ENCODE data around the gene FTO. TPM values are rescaled to one million over a fixed set of nuclear protein-coding genes. Genes with fewer than 3 reads are reported as not detected.

FTO gene
- total RNA-seq, 2 donors from 2014 or later = 47.5 to 50.4 TPM

DNA sequence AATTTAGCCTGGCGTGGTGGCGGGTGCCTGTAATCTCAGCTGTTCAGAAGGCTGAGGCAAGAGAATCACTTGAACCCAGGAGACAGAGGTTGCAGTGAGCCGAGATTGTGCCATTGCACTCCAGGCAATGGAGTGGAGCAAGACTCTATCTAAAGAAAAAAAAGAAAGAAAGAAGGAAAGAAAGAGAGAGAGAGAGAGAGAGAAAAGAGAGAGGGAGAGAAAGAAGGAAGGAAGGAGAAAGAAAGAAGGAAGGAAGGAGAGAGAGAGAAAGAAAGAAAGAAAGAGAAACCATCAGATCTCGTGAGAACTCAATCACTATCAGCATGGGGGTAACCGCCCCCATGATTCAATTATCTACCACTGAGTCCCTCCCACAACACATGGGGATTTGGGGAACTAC lies 293.0 kb downstream of the FTO start:
- ATAC-seq (no peak), DNase-seq (no peak)
- intact Hi-C loops (cut with DNase I) = no loop called here
- Histone ChIP-seq H3K36me3 (replicated peaks in 1 of 2; ENCODE audit: insufficient read depth in 1 of 2, low read depth in 2 of 2) (no peaks in the 10 kb centered on the region), H3K4me3 (no peak overlapping the region), H3K27ac (no peak overlapping the region), H3K27me3 (no peaks in the 10 kb centered on the region), H3K4me1 (peaks cover 6% of the 10 kb centered on the region), H3K9me3 (no peaks in the 10 kb centered on the region)
- WGBS, 2 donors = 90 to 98% methylated on average over 5 of the region's 5 CpGs
- no peak for TF ChIP-seq POLR2A (IDR thresholded peaks at IDR 0.05)
- TF ChIP-seq, protein P1, sequence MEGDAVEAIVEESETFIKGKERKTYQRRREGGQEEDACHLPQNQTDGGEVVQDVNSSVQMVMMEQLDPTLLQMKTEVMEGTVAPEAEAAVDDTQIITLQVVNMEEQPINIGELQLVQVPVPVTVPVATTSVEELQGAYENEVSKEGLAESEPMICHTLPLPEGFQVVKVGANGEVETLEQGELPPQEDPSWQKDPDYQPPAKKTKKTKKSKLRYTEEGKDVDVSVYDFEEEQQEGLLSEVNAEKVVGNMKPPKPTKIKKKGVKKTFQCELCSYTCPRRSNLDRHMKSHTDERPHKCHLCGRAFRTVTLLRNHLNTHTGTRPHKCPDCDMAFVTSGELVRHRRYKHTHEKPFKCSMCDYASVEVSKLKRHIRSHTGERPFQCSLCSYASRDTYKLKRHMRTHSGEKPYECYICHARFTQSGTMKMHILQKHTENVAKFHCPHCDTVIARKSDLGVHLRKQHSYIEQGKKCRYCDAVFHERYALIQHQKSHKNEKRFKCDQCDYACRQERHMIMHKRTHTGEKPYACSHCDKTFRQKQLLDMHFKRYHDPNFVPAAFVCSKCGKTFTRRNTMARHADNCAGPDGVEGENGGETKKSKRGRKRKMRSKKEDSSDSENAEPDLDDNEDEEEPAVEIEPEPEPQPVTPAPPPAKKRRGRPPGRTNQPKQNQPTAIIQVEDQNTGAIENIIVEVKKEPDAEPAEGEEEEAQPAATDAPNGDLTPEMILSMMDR (IDR thresholded peaks at IDR 0.05) = no peak

DNA sequence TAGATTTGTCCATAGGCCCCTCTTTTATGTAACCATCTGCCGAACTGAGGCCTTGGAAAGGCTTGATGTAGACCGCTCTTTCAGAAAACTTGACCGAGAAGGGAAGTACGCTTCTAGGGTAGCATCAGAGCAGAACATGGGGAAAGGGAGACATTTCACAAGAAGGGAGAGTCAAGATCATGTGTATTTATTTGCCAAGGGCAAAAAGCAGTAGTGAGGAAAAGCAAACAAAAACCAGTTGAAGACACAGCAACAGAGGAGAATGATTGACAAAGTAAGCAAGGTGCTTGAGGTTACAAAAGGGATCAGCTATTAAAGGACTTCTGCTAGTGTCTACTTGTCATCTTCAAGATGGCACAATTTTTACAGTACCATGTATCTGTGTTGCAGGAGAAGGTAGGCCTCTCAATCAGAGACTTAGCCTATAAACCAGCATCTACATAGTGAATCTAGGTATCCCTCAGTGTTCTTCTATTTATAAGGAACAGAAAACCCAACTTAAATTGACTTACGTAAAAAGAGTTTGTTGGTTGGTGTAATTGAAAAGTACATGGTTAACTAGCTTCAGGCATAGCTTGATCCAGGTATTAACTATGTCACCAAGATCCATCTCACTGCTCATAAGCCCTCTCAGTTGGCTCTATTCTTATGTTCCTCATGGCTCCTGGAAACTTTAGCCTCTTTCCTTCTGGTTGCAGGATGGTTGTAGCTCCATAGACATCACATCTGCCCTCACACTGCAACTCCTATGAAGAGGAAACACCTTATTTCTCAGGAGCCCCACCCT lies 294.3 kb downstream of the FTO start:
- no peak overlapping the region for H3K27ac ChIP-seq
- WGBS, 2 donors = 96% methylated on average over 5 of the region's 5 CpGs
- TF ChIP-seq POLR2A (IDR thresholded peaks at IDR 0.05) = no peak
- TF ChIP-seq, protein P1 (IDR thresholded peaks at IDR 0.05) = no peak
- H3K9me3 ChIP-seq = no peaks in the 10 kb centered on the region
- DNase-seq (no peak), ATAC-seq (no peak)
- H3K36me3 ChIP-seq (replicated peaks in 1 of 2; ENCODE audit: insufficient read depth in 1 of 2, low read depth in 2 of 2) = no peaks in the 10 kb centered on the region
- no peaks in the 10 kb centered on the region for H3K4me1 ChIP-seq
- H3K4me3 ChIP-seq = no peak overlapping the region
- no peaks in the 10 kb centered on the region for H3K27me3 ChIP-seq
- intact Hi-C loops (cut with DNase I) = no loop called here

DNA sequence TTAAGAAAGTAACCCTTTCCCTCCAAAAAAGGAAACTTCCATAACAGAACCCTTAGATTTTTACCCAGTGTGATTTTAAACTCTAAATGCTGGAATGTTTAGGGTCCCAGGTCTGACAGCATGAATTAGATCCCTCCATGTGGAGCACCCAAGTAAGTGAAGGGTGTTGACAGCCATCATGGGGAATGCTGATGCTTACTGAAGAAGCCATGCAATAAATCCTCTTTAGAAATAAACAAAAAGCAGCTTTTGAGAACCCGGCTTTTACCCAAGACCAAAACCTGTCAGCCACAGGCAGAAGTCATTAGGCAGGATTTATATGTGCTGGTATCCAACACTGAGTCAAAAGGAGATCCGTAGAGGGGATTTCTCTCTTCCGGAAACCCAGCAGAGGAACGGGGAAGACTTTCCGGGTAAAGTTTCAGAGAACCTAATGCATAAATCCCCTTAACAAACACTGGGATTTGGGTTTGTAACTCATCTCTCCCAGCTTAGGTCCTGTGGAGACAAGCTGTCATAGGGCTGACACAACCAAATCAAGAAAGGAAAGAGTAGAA lies 295.1 kb downstream of the FTO start:
- intact Hi-C loops (cut with DNase I) = no loop called here
- Histone ChIP-seq H3K27me3 (no peaks in the 10 kb centered on the region), H3K4me1 (no peaks in the 10 kb centered on the region), H3K4me3 (no peak overlapping the region), H3K36me3 (replicated peaks in 1 of 2; ENCODE audit: insufficient read depth in 1 of 2, low read depth in 2 of 2) (no peaks in the 10 kb centered on the region), H3K9me3 (no peaks in the 10 kb centered on the region), H3K27ac (no peak overlapping the region)
- TF ChIP-seq, protein P1 (IDR thresholded peaks at IDR 0.05) = no peak
- TF ChIP-seq POLR2A (IDR thresholded peaks at IDR 0.05) = no peak
- no peak for DNase-seq
- 92 to 97% methylated on average over 5 of the region's 5 CpGs for whole genome bisulfite sequencing, 2 donors
- ATAC-seq = no peak

DNA sequence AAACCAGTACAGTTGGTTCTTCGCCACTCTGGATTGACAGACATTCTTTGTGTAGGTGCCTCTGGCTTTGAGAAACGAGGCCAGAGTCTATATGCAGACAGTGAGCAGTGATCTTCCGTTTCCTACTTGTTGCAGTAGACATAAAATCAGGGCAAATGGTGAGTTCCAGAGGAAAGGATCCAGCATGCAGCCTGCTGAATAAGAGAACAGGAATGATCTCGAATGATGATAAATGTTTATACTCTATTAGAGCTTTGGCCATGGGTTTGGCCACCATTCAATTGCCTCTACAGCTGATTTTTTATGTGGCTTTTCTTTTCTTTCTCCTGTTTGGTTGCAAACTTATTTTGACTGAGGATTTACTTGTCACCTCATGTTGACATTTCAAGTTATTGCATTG lies 295.9 kb downstream of the FTO start:
- Histone ChIP-seq H3K4me1 (no peaks in the 10 kb centered on the region), H3K4me3 (no peak overlapping the region), H3K9me3 (no peaks in the 10 kb centered on the region), H3K27ac (no peak overlapping the region), H3K36me3 (replicated peaks in 1 of 2; ENCODE audit: insufficient read depth in 1 of 2, low read depth in 2 of 2) (no peaks in the 10 kb centered on the region), H3K27me3 (no peaks in the 10 kb centered on the region)
- DNase-seq (no peak), ATAC-seq (no peak)
- intact Hi-C loops (cut with DNase I) = no loop called here
- TF ChIP-seq, protein P1 (IDR thresholded peaks at IDR 0.05) = no peak
- no peak for TF ChIP-seq POLR2A (IDR thresholded peaks at IDR 0.05)
- WGBS, 2 donors = 89 to 91% methylated on average over 4 of the region's 4 CpGs

DNA sequence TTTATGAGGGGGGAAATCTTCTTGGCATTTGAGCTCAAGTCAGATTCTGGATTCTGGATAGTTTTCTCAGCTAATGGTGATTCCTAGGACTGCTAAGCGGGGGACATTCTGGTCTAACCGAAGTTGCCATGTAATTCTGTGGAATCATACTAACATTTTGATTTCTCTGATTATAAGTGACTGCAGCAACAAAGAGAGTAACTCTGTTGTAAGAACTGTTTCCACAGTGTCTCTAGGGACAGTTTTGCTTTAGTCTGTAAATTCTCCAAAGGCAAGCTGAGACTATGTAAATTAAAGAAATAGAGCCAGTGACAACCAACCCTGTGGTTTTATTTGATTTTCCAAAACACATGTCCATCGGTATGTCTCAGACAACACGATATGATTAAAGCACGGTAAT lies 296.4 kb downstream of the FTO start:
- ATAC-seq (no peak), DNase-seq (no peak)
- no peaks in the 10 kb centered on the region for H3K36me3 ChIP-seq (replicated peaks in 1 of 2; ENCODE audit: insufficient read depth in 1 of 2, low read depth in 2 of 2)
- 89 to 94% methylated on average over 5 of the region's 5 CpGs for WGBS, 2 donors
- no peaks in the 10 kb centered on the region for H3K9me3 ChIP-seq
- H3K4me3 ChIP-seq = no peak overlapping the region
- intact Hi-C loops (cut with DNase I) = no loop called here
- no peak overlapping the region for H3K27ac ChIP-seq
- H3K4me1 ChIP-seq = no peaks in the 10 kb centered on the region
- no peaks in the 10 kb centered on the region for H3K27me3 ChIP-seq
- TF ChIP-seq, protein P1 (IDR thresholded peaks at IDR 0.05) = no peak
- TF ChIP-seq POLR2A (IDR thresholded peaks at IDR 0.05) = no peak
